HCT116 (cell line): ENCODE data around the gene FYCO1.

Experiments used
- CEBPB ChIP-seq: IDR thresholded peaks from 2 replicates; pipeline ENCODE4 v1.6.1; 2012; ENCODE audit warnings: low read depth
- CTCF ChIP-seq, 3 experiments: fragments of 200-600 bp in 1 of 3; sonication (generic) in 1 of 3; IDR thresholded peaks in 2 of 3; conservative IDR thresholded peaks in 1 of 3; 2 replicates each; pipeline ENCODE4 v1.5.1; 2012 to 2017; ENCODE audit warnings: low read depth in 2 of 3, low read length in 2 of 3, antibody characterized with exemption in 1 of 3, borderline replicate concordance in 1 of 3, control low read depth in 1 of 3, mild to moderate bottlenecking in 1 of 3, mixed read lengths in 1 of 3, mixed run types in 1 of 3, moderate library complexity in 1 of 3; ENCODE audit not compliant: insufficient read depth in 1 of 3
- SRF ChIP-seq: IDR thresholded peaks from 2 replicates; pipeline ENCODE4 v1.6.1; 2012; ENCODE audit warnings: low read depth

GRCh38 chr3:45991341-45991740 is 4.3 kb downstream of the FYCO1 start:
- TF ChIP-seq CTCF (IDR thresholded peaks at IDR 0.05 in 2 of 3, conservative IDR thresholded peaks at IDR 0.05 in 1 of 3; ENCODE audit: borderline replicate concordance in 1 of 3, insufficient read depth in 1 of 3, low read depth in 2 of 3, low read length in 2 of 3), result no peak
- TF ChIP-seq SRF, result no peak
- TF ChIP-seq CEBPB, result no peak
